Stimulated activated CD4-positive, alpha-beta T cell treated with anti-CD3 and anti-CD28 coated beads, Interleukin-4, amount 100 ng/mL, for 4 hours (primary cell): ENCODE data around the gene DENND6B.
"Not testable (repeated sequence)": the region's sequence is repeated elsewhere in the genome, so short reads cannot be mapped to it uniquely, and the experiment has no call there.

Experiments used
- DNase-seq, 2 experiments: peaks; one replicate each; pipeline ENCODE4 v3.0.0-alpha.2; 2020

DENND6B gene

GRCh38 chr22:50338860-50339462 lies 12.1 kb upstream of the DENND6B start:
- no peak for DNase-seq

- DNase-seq = no peak
Measured at GRCh38 chr22:50338042-50338573, 11.3 kb upstream of the DENND6B start.

- DNase-seq = no peak
Measured at GRCh38 chr22:50337262-50338041, 10.6 kb upstream of the DENND6B start.

- DNase-seq = not testable (repeated sequence)
Measured at GRCh38 chr22:50334433-50334832, 7.6 kb upstream of the DENND6B start.

- peak in 1 of 2 experiments; percentile 14 for DNase-seq
Measured at GRCh38 chr22:50329236-50329635, 2.4 kb upstream of the DENND6B start.

GRCh38 chr22:50327711-50328019 lies 853 bp upstream of the DENND6B start:
- no peak for DNase-seq

- no peak for DNase-seq
Measured at GRCh38 chr22:50326225-50326955, 422 bp downstream of the DENND6B start.

GRCh38 chr22:50325444-50326224 lies 1.2 kb downstream of the DENND6B start:
- DNase-seq = no peak

- no peak for DNase-seq
Measured at GRCh38 chr22:50323900-50324299, 2.9 kb downstream of the DENND6B start.

- DNase-seq = not testable (repeated sequence)
Measured at GRCh38 chr22:50322382-50323104, 4.3 kb downstream of the DENND6B start.

- DNase-seq = no peak
Measured at GRCh38 chr22:50320671-50321325, 6.0 kb downstream of the DENND6B start.

GRCh38 chr22:50320116-50320515 lies 6.7 kb downstream of the DENND6B start:
- DNase-seq = no peak

- DNase-seq = no peak
Measured at GRCh38 chr22:50319503-50319951, 7.3 kb downstream of the DENND6B start.

- DNase-seq = no peak
Measured at GRCh38 chr22:50318698-50319411, 8.0 kb downstream of the DENND6B start.

GRCh38 chr22:50318356-50318697 lies 8.5 kb downstream of the DENND6B start:
- DNase-seq = no peak

GRCh38 chr22:50317674-50318073 lies 9.1 kb downstream of the DENND6B start:
- DNase-seq = no peak

GRCh38 chr22:50317178-50317577 lies 9.6 kb downstream of the DENND6B start:
- DNase-seq = no peak

- no peak for DNase-seq
Measured at GRCh38 chr22:50316114-50317065, 10.4 kb downstream of the DENND6B start.

- DNase-seq = no peak
Measured at GRCh38 chr22:50315289-50316113, 11.3 kb downstream of the DENND6B start.
